HepG2 (cell line): ENCODE data around the gene COPS3. TPM values are rescaled to one million over a fixed set of nuclear protein-coding genes. Genes with fewer than 3 reads are reported as not detected.

Source experiments
- ATAC-seq: fragments of 200-7000 bp; cut with Tn5 transposase; 3 replicates; pipeline ENCODE4 v1.9.1; 2020; ENCODE audit warnings: mild to moderate bottlenecking, moderate library complexity
- BruUV-seq: library from RNA; stranded (reverse); fragments of 400-500 nt; replicated peaks from 2 replicates; lab custom pipeline; 2021; lab: Mats Ljungman, UMichigan
- CTCF ChIA-PET: fragments of 300-600 bp; formaldehyde crosslinking; extraction: SDS; loops from one replicate; lab custom pipeline; 2021; ENCODE audit warnings: low total read pairs, inconsistent platforms, low intra/inter-chr PET ratio; lab: Yijun Ruan, JAX
- POLR2A ChIA-PET: fragments of 350-600 bp; sonication (Branson Sonifier 250); formaldehyde crosslinking; loops from one replicate; lab custom pipeline; 2020; ENCODE audit warnings: antibody characterized with exemption, inconsistent platforms; lab: Yijun Ruan, JAX
- DNase-seq: peaks from one replicate; pipeline ENCODE4 v3.0.0-alpha.2; 2015; ENCODE audit warnings: low spot score
- FAIRE-seq: peaks from 3 replicates; lab custom pipeline; 2011; peaks lifted over from hg19 to GRCh38; lab: Jason Lieb, UNC
- H2AFZ ChIP-seq: one replicate; pipeline ENCODE4 v1.6.1; 2011; ENCODE audit warnings: low read length, inconsistent platforms
- H3K27ac ChIP-seq: fragments of 300-600 bp; 3 replicates; pipeline ENCODE4 v1.8.0; 2011; ENCODE audit warnings: mixed run types, mild to moderate bottlenecking, mixed read lengths, low read length, inconsistent platforms; ENCODE audit not compliant: insufficient read depth; ENCODE audit errors: extremely low read length
- H3K27me3 ChIP-seq, 2 experiments: fragments of 200-600 bp in 1 of 2; 2 replicates in 1 of 2; 3 replicates in 1 of 2; pipeline versions ENCODE4 v1.6.0 to v1.8.0; 2011; ENCODE audit warnings: low read length in 2 of 2, mild to moderate bottlenecking in 2 of 2, moderate library complexity in 2 of 2, inconsistent platforms in 1 of 2; ENCODE audit not compliant: insufficient read depth in 2 of 2, control insufficient read depth in 1 of 2
- H3K36me3 ChIP-seq, 2 experiments: fragments of 200-600 bp in 1 of 2; replicated peaks in 1 of 2; 2 replicates in 1 of 2; 3 replicates in 1 of 2; pipeline versions ENCODE4 v1.5.1 to v1.8.0; 2011; ENCODE audit warnings: low read length in 2 of 2, inconsistent platforms in 1 of 2; ENCODE audit not compliant: insufficient read depth in 2 of 2, control insufficient read depth in 1 of 2
- H3K4me1 ChIP-seq: 2 replicates; pipeline ENCODE4 v1.5.1; 2012; ENCODE audit warnings: low read length, inconsistent platforms; ENCODE audit not compliant: insufficient read depth
- H3K4me2 ChIP-seq: 2 replicates; pipeline ENCODE4 v1.6.0; 2011; ENCODE audit warnings: low read depth, low read length, inconsistent platforms
- H3K4me3 ChIP-seq, 3 experiments: fragments of 200-600 bp in 1 of 3; sonication (generic), shearing (Covaris generic) in 1 of 3; replicated peaks in 1 of 3; 2 replicates each; pipeline ENCODE4 v1.5.1; 2011 to 2016; ENCODE audit warnings: low read length in 3 of 3, inconsistent platforms in 2 of 3, low read depth in 2 of 3, mild to moderate bottlenecking in 2 of 3, control low read depth in 1 of 3, mixed read lengths in 1 of 3; ENCODE audit not compliant: insufficient read depth in 1 of 3
- H3K79me2 ChIP-seq: one replicate; pipeline ENCODE4 v1.6.1; 2011; ENCODE audit warnings: low read length, inconsistent platforms; ENCODE audit not compliant: insufficient read depth
- H3K9ac ChIP-seq: 2 replicates; pipeline ENCODE4 v1.6.0; 2011; ENCODE audit warnings: mild to moderate bottlenecking, low read depth, low read length, inconsistent platforms; ENCODE audit not compliant: insufficient read depth
- H3K9me3 ChIP-seq: 2 replicates; pipeline ENCODE4 v1.5.1; 2012; ENCODE audit warnings: mild to moderate bottlenecking, low read length
- H4K20me1 ChIP-seq: 2 replicates; pipeline ENCODE4 v1.6.0; 2011; ENCODE audit warnings: inconsistent platforms, mild to moderate bottlenecking, low read length, moderate library complexity; ENCODE audit not compliant: insufficient read depth
- GPN1 ChIP-seq: sonication (generic); formaldehyde crosslinking; IDR thresholded peaks from 2 replicates; pipeline ENCODE4 v1.5.1; 2020; ENCODE audit warnings: missing genetic modification reagents, borderline replicate concordance
- GRHL1 ChIP-seq: sonication (generic); formaldehyde crosslinking; conservative IDR thresholded peaks from 2 replicates; pipeline ENCODE4 v1.8.0; 2022; ENCODE audit warnings: missing genetic modification reagents
- HNRNPH1 ChIP-seq: fragments of 200-400 bp; formaldehyde crosslinking; optimal IDR thresholded peaks from 2 replicates; pipeline ENCODE3; 2017; ENCODE audit warnings: mild to moderate bottlenecking, low read depth, low read length
- KDM2A ChIP-seq: sonication (generic); formaldehyde crosslinking; IDR thresholded peaks from 2 replicates; pipeline ENCODE4 v1.4.0; 2020; ENCODE audit warnings: low read depth, missing genetic modification reagents, borderline replicate concordance
- LBX2 ChIP-seq: sonication (generic); formaldehyde crosslinking; IDR thresholded peaks from 2 replicates; pipeline ENCODE4 v1.5.0; 2020; ENCODE audit warnings: missing genetic modification reagents, mild to moderate bottlenecking, borderline replicate concordance
- MED8 ChIP-seq: sonication (generic); formaldehyde crosslinking; IDR thresholded peaks from 2 replicates; pipeline ENCODE4 v1.8.1; 2023; ENCODE audit warnings: mild to moderate bottlenecking, missing genetic modification reagents; ENCODE audit not compliant: insufficient replicate concordance
- RXRB ChIP-seq: IDR thresholded peaks from 2 replicates; pipeline ENCODE4 v1.6.1; 2016; ENCODE audit warnings: borderline replicate concordance, missing genetic modification reagents, missing compliant biosample characterization
- THYN1 ChIP-seq: sonication (generic); formaldehyde crosslinking; IDR thresholded peaks from 2 replicates; pipeline ENCODE4 v1.8.1; 2023; ENCODE audit warnings: low read depth, mild to moderate bottlenecking, moderate library complexity, missing genetic modification reagents, borderline replicate concordance
- ZNF354B ChIP-seq: sonication (generic); formaldehyde crosslinking; IDR thresholded peaks from 2 replicates; pipeline ENCODE4 v1.8.0; 2022; ENCODE audit warnings: mild to moderate bottlenecking, missing genetic modification reagents
- ZNF503 ChIP-seq: sonication (generic); formaldehyde crosslinking; IDR thresholded peaks from 2 replicates; pipeline ENCODE4 v1.4.0; 2020; ENCODE audit warnings: missing genetic modification reagents
- ZNF550 ChIP-seq: sonication (generic); formaldehyde crosslinking; IDR thresholded peaks from 2 replicates; pipeline ENCODE4 v1.4.0; 2020; ENCODE audit warnings: mild to moderate bottlenecking, missing genetic modification reagents, borderline replicate concordance
- ZNF572 ChIP-seq: sonication (generic); formaldehyde crosslinking; IDR thresholded peaks from 2 replicates; pipeline ENCODE4 v1.5.1; 2020; ENCODE audit warnings: mild to moderate bottlenecking, missing genetic modification reagents
- ZNF672 ChIP-seq: sonication (generic); formaldehyde crosslinking; IDR thresholded peaks from 2 replicates; pipeline ENCODE4 v1.8.1; 2022; ENCODE audit warnings: missing genetic modification reagents
- ZNF687 ChIP-seq: sonication (generic); formaldehyde crosslinking; IDR thresholded peaks from 2 replicates; pipeline ENCODE4 v1.5.1; 2020; ENCODE audit warnings: mild to moderate bottlenecking, missing genetic modification reagents, moderate library complexity
- ZNF7 ChIP-seq: IDR thresholded peaks from 2 replicates; pipeline ENCODE4 v1.6.1; 2016; ENCODE audit warnings: missing biosample characterization, missing genetic modification reagents
- ZNF891 ChIP-seq: sonication (generic); formaldehyde crosslinking; IDR thresholded peaks from 2 replicates; pipeline ENCODE4 v1.5.0; 2020; ENCODE audit warnings: mild to moderate bottlenecking, missing genetic modification reagents
- WGBS: methylation state at CpG from one replicate; pipeline ENCODE4 v1.1.6; 2017; ENCODE audit warnings: low lambda C conversion rate; 5-methylcytosine and 5-hydroxymethylcytosine counted together
- in situ Hi-C: cut with HindIII; loops from 2 replicates; pipeline ENCODE4 v1.10.0; 2017; ENCODE audit warnings: low pct_unique_long_range_greater_than_20kb; ENCODE audit not compliant: extremely low pct_ligation_motif_present
- intact Hi-C: fragments of 100-400 bp; cut with micrococcal nuclease; formaldehyde crosslinking; loops from one replicate; pipeline ENCODE4 v1.10.0; 2022; ENCODE audit not compliant: unreplicated experiment
- polyA plus RNA-seq, 8 experiments: library from polyadenylated mRNA; depleted of rRNA in 3 of 8; stranded (reverse) in 7 of 8; unstranded in 1 of 8; fragments of >200 nt; fragmentation: Illumina TruSeq in 4 of 8; extraction: Trizol in 4 of 8; gene quantifications; 2 replicates each; pipeline versions ENCODE4 v1.2.1 to v1.2.3, GENCODE V29; 2011 to 2016; ENCODE audit warnings: low read depth in 4 of 8, missing spikeins in 1 of 8, mixed read lengths in 1 of 8; ENCODE audit not compliant: insufficient read depth in 1 of 8
- total RNA-seq, 5 experiments: library from RNA; depleted of rRNA; stranded (reverse); fragments of >200 nt; fragmentation: Illumina TruSeq; extraction: Trizol; gene quantifications; 2 replicates each; pipeline ENCODE4 v1.2.3, GENCODE V29; 2016; ENCODE audit warnings: low read depth in 1 of 5

COPS3 gene
- total and polyA plus RNA-seq, 2 of the 13 experiments (the other 11 are each of a cell fraction or from before 2014, with no cell fraction given) = 46.3 to 103 TPM

GRCh38 chr17:17241656-17242055 is 39.4 kb downstream of the COPS3 start (continued):
- no peak for TF ChIP-seq ZNF354B
- no peak for TF ChIP-seq ZNF687

- in situ Hi-C loops (no loop called here), intact Hi-C loops (no loop called here)
- FAIRE-seq (no peak), DNase-seq (no peak), ATAC-seq (no peak)
- Histone ChIP-seq H3K27me3 (no peaks in the 10 kb centered on the region), H3K9ac (no peak overlapping the region), H3K79me2 (peaks cover 18% of the 10 kb centered on the region), H3K9me3 (no peaks in the 10 kb centered on the region), H3K4me1 (peaks cover 22% of the 10 kb centered on the region), H3K4me2 (no peak overlapping the region), H2AFZ (no peak overlapping the region), H3K27ac (no peak overlapping the region), H4K20me1 (no peaks in the 10 kb centered on the region), H3K4me3 (no peak overlapping the region), H3K36me3 (no peaks in the 10 kb centered on the region)
- POLR2A ChIA-PET = no interaction called here
- 91% methylated on average over 1 of the region's 1 CpG for WGBS
- no TSS peak for BruUV-seq
- CTCF ChIA-PET = no interaction called here
- TF ChIP-seq ZNF503 (CRISPR knock-in tag) = no peak
- TF ChIP-seq LBX2 (CRISPR knock-in tag) = no peak
- no peak for TF ChIP-seq ZNF672
- no peak for TF ChIP-seq ZNF891
- TF ChIP-seq ZNF572 (CRISPR knock-in tag) = no peak
- TF ChIP-seq ZNF550 (CRISPR knock-in tag) = no peak
- no peak for TF ChIP-seq THYN1 (CRISPR knock-in tag)
- no peak for TF ChIP-seq MED8 (CRISPR knock-in tag)
- no peak for TF ChIP-seq HNRNPH1
- no peak for TF ChIP-seq RXRB (CRISPR knock-in tag)
- no peak for TF ChIP-seq GRHL1 (CRISPR knock-in tag)
- no peak for TF ChIP-seq KDM2A (CRISPR knock-in tag)
- TF ChIP-seq ZNF7 (CRISPR knock-in tag) = no peak
- TF ChIP-seq GPN1 = no peak
Measured at GRCh38 chr17:17239832-17240231, 41.2 kb downstream of the COPS3 start.
